CD4-positive, alpha-beta T cell treated with Interferon alpha-2 for 1 hour (primary cell): ENCODE data around the gene LZIC.
A peak's percentile ranks its signal among the peaks of the same experiment; 100 is the strongest.

Experiments used
- DNase-seq, 2 donors: peaks; one replicate each; pipeline ENCODE4 v3.0.0-alpha.2; 2020 to 2022

Gene LZIC

GRCh38 chr1:9883585-9884449 is 59.4 kb downstream of the LZIC start:
- DNase-seq, result no peak

- DNase-seq, result no peak
These were observed 60.3 kb downstream of the LZIC start for GRCh38 chr1:9882945-9883303.

GRCh38 chr1:9882296-9882944 is 60.8 kb downstream of the LZIC start:
- peak in 1 of 2 donors; percentile 33 for DNase-seq

GRCh38 chr1:9881838-9882249 is 61.3 kb downstream of the LZIC start:
- peak in 1 of 2 donors; percentile 4 for DNase-seq
